Gastrocnemius medialis (tissue), 4 donors: ENCODE data around the gene MYCN.

Source experiments
- POLR2A ChIP-seq, 2 donors: fragments of 450-650 bp; IDR thresholded peaks; one replicate each; pipeline ENCODE4 v1.6.1; 2017; ENCODE audit warnings: antibody characterized with exemption in 2 of 2, mild to moderate bottlenecking in 2 of 2, moderate library complexity in 2 of 2
- TF ChIP-seq, protein P1 (sequence below), 5 experiments: fragments of 450-650 bp in 3 of 5; fragments of 200-600 bp in 2 of 5; sonication (generic) in 2 of 5; IDR thresholded peaks in 4 of 5; conservative IDR thresholded peaks in 1 of 5; 1 replicate in 4 of 5; 2 replicates in 1 of 5; pipeline ENCODE4 v1.5.1; 2016 to 2019; ENCODE audit warnings: antibody characterized with exemption in 5 of 5, mild to moderate bottlenecking in 3 of 5, moderate library complexity in 3 of 5

DNA sequence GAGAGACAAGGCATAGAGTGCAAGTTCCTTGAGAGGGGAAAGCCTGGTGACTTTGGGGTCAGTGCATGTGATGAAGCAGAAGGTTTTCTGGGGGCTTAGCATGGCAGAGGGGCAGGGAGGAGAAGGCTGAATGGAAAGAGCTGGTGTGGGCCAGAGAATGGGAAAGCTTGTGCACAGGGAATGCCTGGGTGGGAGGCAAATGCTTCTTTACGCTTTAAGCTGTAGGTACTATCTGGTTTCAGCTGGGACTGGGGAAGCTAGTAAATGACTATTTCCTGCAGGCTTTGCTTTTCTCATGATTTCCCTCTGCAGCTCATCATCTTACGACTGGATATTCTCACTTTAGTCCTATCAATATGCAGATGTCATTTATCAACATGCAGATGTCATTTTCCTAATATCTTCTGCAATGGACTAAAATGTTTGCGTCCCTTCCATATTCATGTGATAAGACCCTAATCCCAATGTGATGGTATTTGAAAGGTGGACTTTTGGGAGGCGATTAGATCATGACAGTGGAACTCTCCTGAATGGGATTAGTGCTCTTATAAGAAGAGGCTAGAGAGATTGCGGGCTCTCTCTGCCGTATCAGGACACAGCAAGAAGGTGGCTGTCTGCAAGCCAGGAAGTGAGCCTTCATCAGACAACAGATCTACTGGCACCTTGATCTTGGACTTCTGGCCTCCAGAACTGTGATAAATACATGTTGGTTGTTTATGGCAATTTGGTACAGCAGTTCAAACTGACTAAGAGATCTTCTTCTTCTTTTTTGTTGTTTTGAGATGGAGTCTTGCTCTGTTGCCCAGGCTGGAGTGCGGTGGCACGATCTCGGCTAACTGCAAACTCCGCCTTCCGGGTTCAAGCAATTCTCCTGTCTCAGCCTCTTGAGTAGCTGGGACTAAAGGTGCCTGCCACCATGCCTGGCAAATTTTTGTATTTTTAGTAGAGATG is 50.1 kb downstream of the MYCN start:
- TF ChIP-seq, protein P1, sequence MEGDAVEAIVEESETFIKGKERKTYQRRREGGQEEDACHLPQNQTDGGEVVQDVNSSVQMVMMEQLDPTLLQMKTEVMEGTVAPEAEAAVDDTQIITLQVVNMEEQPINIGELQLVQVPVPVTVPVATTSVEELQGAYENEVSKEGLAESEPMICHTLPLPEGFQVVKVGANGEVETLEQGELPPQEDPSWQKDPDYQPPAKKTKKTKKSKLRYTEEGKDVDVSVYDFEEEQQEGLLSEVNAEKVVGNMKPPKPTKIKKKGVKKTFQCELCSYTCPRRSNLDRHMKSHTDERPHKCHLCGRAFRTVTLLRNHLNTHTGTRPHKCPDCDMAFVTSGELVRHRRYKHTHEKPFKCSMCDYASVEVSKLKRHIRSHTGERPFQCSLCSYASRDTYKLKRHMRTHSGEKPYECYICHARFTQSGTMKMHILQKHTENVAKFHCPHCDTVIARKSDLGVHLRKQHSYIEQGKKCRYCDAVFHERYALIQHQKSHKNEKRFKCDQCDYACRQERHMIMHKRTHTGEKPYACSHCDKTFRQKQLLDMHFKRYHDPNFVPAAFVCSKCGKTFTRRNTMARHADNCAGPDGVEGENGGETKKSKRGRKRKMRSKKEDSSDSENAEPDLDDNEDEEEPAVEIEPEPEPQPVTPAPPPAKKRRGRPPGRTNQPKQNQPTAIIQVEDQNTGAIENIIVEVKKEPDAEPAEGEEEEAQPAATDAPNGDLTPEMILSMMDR (IDR thresholded peaks at IDR 0.05 in 4 of 5, conservative IDR thresholded peaks at IDR 0.05 in 1 of 5): no peak
- no peak for TF ChIP-seq POLR2A (IDR thresholded peaks at IDR 0.05)
